ENCODE measurements around the gene WWP2. TPM values are rescaled to one million over a fixed set of nuclear protein-coding genes. Genes with fewer than 3 reads are reported as not detected.

Gene WWP2
- polyA plus RNA-seq, 1 donor (not counting 4 experiments of a cell fraction or from before 2014, with no cell fraction given), result 6.9 TPM

- Histone ChIP-seq H3K36me3 (ENCODE audit: control insufficient read depth in 2 of 2, extremely low read depth in 1 of 2, insufficient read depth in 2 of 2, low read length in 2 of 2) (peaks cover 0 to 4% of the 10 kb centered on the region in 2 experiments), H3K9ac (ENCODE audit: control insufficient read depth, extremely low read depth, insufficient read depth, low read length) (no peak overlapping the region), H4K20me1 (ENCODE audit: control insufficient read depth, extremely low read depth, insufficient read depth, low read length) (no peaks in the 10 kb centered on the region), H3K4me3 (ENCODE audit: control insufficient read depth in 2 of 3, extremely low read depth in 1 of 3, insufficient read depth in 2 of 3, low read depth in 1 of 3, low read length in 3 of 3) (no peak overlapping the region), H3K4me2 (ENCODE audit: control insufficient read depth, extremely low read depth, insufficient read depth, low read depth, low read length) (no peak overlapping the region), H3K79me2 (ENCODE audit: control insufficient read depth, insufficient read depth, low read length) (no peaks in the 10 kb centered on the region), H3K9me1 (ENCODE audit: control insufficient read depth, extremely low read depth, insufficient read depth, low read length) (no peaks in the 10 kb centered on the region), H3K9me3 (ENCODE audit: control insufficient read depth, low read depth, low read length) (peaks cover 3% of the 10 kb centered on the region), H2AFZ (ENCODE audit: control insufficient read depth, low read length) (no peak overlapping the region), H3K4me1 (ENCODE audit: control insufficient read depth, extremely low read depth, insufficient read depth, low read length) (no peaks in the 10 kb centered on the region), H3K27ac (ENCODE audit: control insufficient read depth, insufficient read depth, low read length) (no peak overlapping the region), H3K27me3 (ENCODE audit: control insufficient read depth, extremely low read depth, insufficient read depth, low read length) (no peaks in the 10 kb centered on the region)
- dilution Hi-C loops (cut with MboI; ENCODE audit: extremely low pct_ligation_motif_present, low sequenced_read_pairs), result no loop called here
- DNase-seq (ENCODE audit: low read depth, low spot score) (no peak), FAIRE-seq (no peak)
- TF ChIP-seq CTCF (optimal IDR thresholded peaks at IDR 0.05 in 1 of 3, IDR thresholded peaks at IDR 0.05 in 1 of 3, conservative IDR thresholded peaks at IDR 0.05 in 1 of 3; ENCODE audit: extremely low read depth in 1 of 3, insufficient read depth in 2 of 3, low read length in 3 of 3) (no peak), EZH2 (IDR thresholded peaks at IDR 0.05; ENCODE audit: low read length) (no peak)
These were observed 119.0 kb downstream of the WWP2 start for GRCh38 chr16:69881141-69881540.

- FAIRE-seq (no peak), DNase-seq (ENCODE audit: low read depth, low spot score) (no peak)
- Histone ChIP-seq H3K27ac (ENCODE audit: control insufficient read depth, insufficient read depth, low read length) (no peak overlapping the region), H3K9me1 (ENCODE audit: control insufficient read depth, extremely low read depth, insufficient read depth, low read length) (no peaks in the 10 kb centered on the region), H4K20me1 (ENCODE audit: control insufficient read depth, extremely low read depth, insufficient read depth, low read length) (no peaks in the 10 kb centered on the region), H3K4me3 (ENCODE audit: control insufficient read depth in 2 of 3, extremely low read depth in 1 of 3, insufficient read depth in 2 of 3, low read depth in 1 of 3, low read length in 3 of 3) (no peak overlapping the region), H3K27me3 (ENCODE audit: control insufficient read depth, extremely low read depth, insufficient read depth, low read length) (no peaks in the 10 kb centered on the region), H2AFZ (ENCODE audit: control insufficient read depth, low read length) (no peak overlapping the region), H3K9me3 (ENCODE audit: control insufficient read depth, low read depth, low read length) (no peaks in the 10 kb centered on the region), H3K36me3 (ENCODE audit: control insufficient read depth in 2 of 2, extremely low read depth in 1 of 2, insufficient read depth in 2 of 2, low read length in 2 of 2) (no peaks in the 10 kb centered on the region), H3K79me2 (ENCODE audit: control insufficient read depth, insufficient read depth, low read length) (no peaks in the 10 kb centered on the region), H3K9ac (ENCODE audit: control insufficient read depth, extremely low read depth, insufficient read depth, low read length) (no peak overlapping the region), H3K4me2 (ENCODE audit: control insufficient read depth, extremely low read depth, insufficient read depth, low read depth, low read length) (no peak overlapping the region), H3K4me1 (ENCODE audit: control insufficient read depth, extremely low read depth, insufficient read depth, low read length) (no peaks in the 10 kb centered on the region)
- dilution Hi-C loops (cut with MboI; ENCODE audit: extremely low pct_ligation_motif_present, low sequenced_read_pairs), result no loop called here
- no peak for TF ChIP-seq CTCF (optimal IDR thresholded peaks at IDR 0.05 in 1 of 3, IDR thresholded peaks at IDR 0.05 in 1 of 3, conservative IDR thresholded peaks at IDR 0.05 in 1 of 3; ENCODE audit: extremely low read depth in 1 of 3, insufficient read depth in 2 of 3, low read length in 3 of 3)
- TF ChIP-seq EZH2 (IDR thresholded peaks at IDR 0.05; ENCODE audit: low read length), result no peak
These were observed 121.6 kb downstream of the WWP2 start for GRCh38 chr16:69883744-69884143.

Data from keratinocyte (primary cell).